B cell (primary cell): ENCODE results near the gene B9D1.

Source experiments
- CTCF ChIP-seq: fragments of 200-600 bp; IDR thresholded peaks from one replicate; pipeline ENCODE4 v1.8.0; 2022; ENCODE audit warnings: antibody characterized with exemption, mild to moderate bottlenecking
- EZH2 ChIP-seq: IDR thresholded peaks from 2 replicates; pipeline ENCODE4 v1.6.1; 2012; ENCODE audit warnings: borderline replicate concordance, low read depth, mild to moderate bottlenecking, moderate library complexity, low read length; ENCODE audit not compliant: insufficient read depth, poor library complexity, severe bottlenecking

GRCh38 chr17:19311421-19312215 lies 50.9 kb downstream of the B9D1 start:
- TF ChIP-seq EZH2 = no peak
- TF ChIP-seq CTCF = no peak
